ENCODE data around the gene PDLIM3. TPM values are rescaled to one million over a fixed set of nuclear protein-coding genes. Genes with fewer than 3 reads are reported as not detected.

The PDLIM3 gene
- polyA plus RNA-seq, 1 of the 3 experiments (the other 2 are of a cell fraction): 0.08 TPM

DNA sequence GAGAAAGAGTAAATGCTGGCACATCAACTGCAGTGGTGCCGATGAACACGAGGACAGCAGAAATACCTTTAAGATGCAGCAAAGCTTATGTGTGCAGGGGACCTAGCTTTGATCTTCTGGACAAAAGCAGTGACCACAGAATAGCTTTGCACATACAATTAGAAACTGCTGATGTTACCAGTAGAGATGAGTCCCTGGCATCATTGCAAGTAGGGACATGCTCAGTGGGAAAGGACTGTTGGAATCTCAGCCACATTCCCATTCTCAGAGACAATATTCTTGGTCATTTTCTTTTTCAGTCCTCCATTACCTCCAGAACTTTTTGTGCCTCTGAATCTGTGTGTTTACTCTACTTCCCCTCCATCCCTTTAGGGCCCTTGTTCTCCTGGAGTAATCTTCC, 16.9 kb upstream of the PDLIM3 start:
- H3K9ac ChIP-seq: no peak overlapping the region
- H3K4me2 ChIP-seq: no peak overlapping the region
- no peaks in the 10 kb centered on the region for H3K4me1 ChIP-seq (ENCODE audit: control insufficient read depth in 1 of 2, insufficient read depth in 2 of 2, low read depth in 1 of 2, low read length in 1 of 2)
- H3K27ac ChIP-seq (ENCODE audit: low read depth in 2 of 2, low read length in 1 of 2): no peak overlapping the region
- H3K36me3 ChIP-seq (replicated peaks in 1 of 2; ENCODE audit: control insufficient read depth in 1 of 2, insufficient read depth in 2 of 2, low read length in 1 of 2): no peaks in the 10 kb centered on the region
- no peaks in the 10 kb centered on the region for H3K9me2 ChIP-seq
- no peaks in the 10 kb centered on the region for H3K79me2 ChIP-seq (ENCODE audit: insufficient read depth)
- no peak for TF ChIP-seq USF2 (IDR thresholded peaks at IDR 0.05; ENCODE audit: borderline replicate concordance, low read depth, low read length)
- TF ChIP-seq ZBTB33 (IDR thresholded peaks at IDR 0.05; ENCODE audit: borderline replicate concordance, low read depth): no peak
- no peak for TF ChIP-seq FOSL2 (IDR thresholded peaks at IDR 0.05; ENCODE audit: borderline replicate concordance, low read depth)
- no peak for TF ChIP-seq MXI1 (IDR thresholded peaks at IDR 0.05; ENCODE audit: low read depth, low read length)
- TF ChIP-seq EP300 (IDR thresholded peaks at IDR 0.05; ENCODE audit: borderline replicate concordance in 1 of 2, low read depth in 1 of 2, low read length in 1 of 2): no peak
- no peak for TF ChIP-seq GABPA (IDR thresholded peaks at IDR 0.05; ENCODE audit: low read depth)
- TF ChIP-seq, protein P1, sequence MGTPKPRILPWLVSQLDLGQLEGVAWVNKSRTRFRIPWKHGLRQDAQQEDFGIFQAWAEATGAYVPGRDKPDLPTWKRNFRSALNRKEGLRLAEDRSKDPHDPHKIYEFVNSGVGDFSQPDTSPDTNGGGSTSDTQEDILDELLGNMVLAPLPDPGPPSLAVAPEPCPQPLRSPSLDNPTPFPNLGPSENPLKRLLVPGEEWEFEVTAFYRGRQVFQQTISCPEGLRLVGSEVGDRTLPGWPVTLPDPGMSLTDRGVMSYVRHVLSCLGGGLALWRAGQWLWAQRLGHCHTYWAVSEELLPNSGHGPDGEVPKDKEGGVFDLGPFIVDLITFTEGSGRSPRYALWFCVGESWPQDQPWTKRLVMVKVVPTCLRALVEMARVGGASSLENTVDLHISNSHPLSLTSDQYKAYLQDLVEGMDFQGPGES (IDR thresholded peaks at IDR 0.05; ENCODE audit: low read depth, low read length): no peak
- TF ChIP-seq FOXJ3 (CRISPR knock-in tag; IDR thresholded peaks at IDR 0.05): no peak
- TF ChIP-seq EZH2phosphoT487 (IDR thresholded peaks at IDR 0.05; ENCODE audit: borderline replicate concordance, low read depth): no peak
- no peak for TF ChIP-seq RCOR1 (IDR thresholded peaks at IDR 0.05; ENCODE audit: low read length)
- TF ChIP-seq, protein P2, sequence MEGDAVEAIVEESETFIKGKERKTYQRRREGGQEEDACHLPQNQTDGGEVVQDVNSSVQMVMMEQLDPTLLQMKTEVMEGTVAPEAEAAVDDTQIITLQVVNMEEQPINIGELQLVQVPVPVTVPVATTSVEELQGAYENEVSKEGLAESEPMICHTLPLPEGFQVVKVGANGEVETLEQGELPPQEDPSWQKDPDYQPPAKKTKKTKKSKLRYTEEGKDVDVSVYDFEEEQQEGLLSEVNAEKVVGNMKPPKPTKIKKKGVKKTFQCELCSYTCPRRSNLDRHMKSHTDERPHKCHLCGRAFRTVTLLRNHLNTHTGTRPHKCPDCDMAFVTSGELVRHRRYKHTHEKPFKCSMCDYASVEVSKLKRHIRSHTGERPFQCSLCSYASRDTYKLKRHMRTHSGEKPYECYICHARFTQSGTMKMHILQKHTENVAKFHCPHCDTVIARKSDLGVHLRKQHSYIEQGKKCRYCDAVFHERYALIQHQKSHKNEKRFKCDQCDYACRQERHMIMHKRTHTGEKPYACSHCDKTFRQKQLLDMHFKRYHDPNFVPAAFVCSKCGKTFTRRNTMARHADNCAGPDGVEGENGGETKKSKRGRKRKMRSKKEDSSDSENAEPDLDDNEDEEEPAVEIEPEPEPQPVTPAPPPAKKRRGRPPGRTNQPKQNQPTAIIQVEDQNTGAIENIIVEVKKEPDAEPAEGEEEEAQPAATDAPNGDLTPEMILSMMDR (IDR thresholded peaks at IDR 0.05): no peak
- TF ChIP-seq TCF12 (IDR thresholded peaks at IDR 0.05): no peak
- TF ChIP-seq USF1 (IDR thresholded peaks at IDR 0.05; ENCODE audit: borderline replicate concordance, low read depth): no peak
- no peak for TF ChIP-seq RAD21 (IDR thresholded peaks at IDR 0.05; ENCODE audit: low read length)
- no peak for TF ChIP-seq NFIC (IDR thresholded peaks at IDR 0.05; ENCODE audit: borderline replicate concordance)
- no peak for TF ChIP-seq MAX (IDR thresholded peaks at IDR 0.05; ENCODE audit: low read depth)
- TF ChIP-seq SMC3 (IDR thresholded peaks at IDR 0.05; ENCODE audit: low read depth, low read length): no peak
- TF ChIP-seq RXRA (IDR thresholded peaks at IDR 0.05; ENCODE audit: borderline replicate concordance, low read depth): no peak
- ChIA-PET CTCF (interaction anchor here (0.8 to 2.5 kb wide), 2 partner anchors 17 to 46 kb away, joined by 3 to 5 read pairs; partner anchors contain the start of gene PDLIM3), POLR2A (no interaction called here)
- no peak for DNase-seq
- no peaks in the 10 kb centered on the region for H3K9me3 ChIP-seq
- 0 out of 2 replicates have a peak, but pooled peaks cover 9% of the 10 kb centered on the region for H3K27me3 ChIP-seq (ENCODE audit: insufficient read depth)
- no peak overlapping the region for H2AFZ ChIP-seq (ENCODE audit: low read depth)
- H3K4me3 ChIP-seq (ENCODE audit: low read depth in 2 of 2, low read length in 1 of 2): no peak overlapping the region
- H3F3A ChIP-seq (replicated peaks; ENCODE audit: insufficient read depth): no peaks in the 10 kb centered on the region
- no peaks in the 10 kb centered on the region for H4K20me1 ChIP-seq (ENCODE audit: insufficient read depth)
- 71% methylated on average over 2 of the region's 2 CpGs for WGBS (ENCODE audit: low lambda C conversion rate)
